NCI-H2171 (cell line): ENCODE data around the gene NPTX1.

Source experiments
- DNase-seq: peaks from one replicate; lab custom pipeline; 2025; lab: John Stamatoyannopoulos, UW

NPTX1 gene

GRCh38 chr17:80503921-80504320 is 27.5 kb upstream of the NPTX1 start:
- DNase-seq: no peak

DNA sequence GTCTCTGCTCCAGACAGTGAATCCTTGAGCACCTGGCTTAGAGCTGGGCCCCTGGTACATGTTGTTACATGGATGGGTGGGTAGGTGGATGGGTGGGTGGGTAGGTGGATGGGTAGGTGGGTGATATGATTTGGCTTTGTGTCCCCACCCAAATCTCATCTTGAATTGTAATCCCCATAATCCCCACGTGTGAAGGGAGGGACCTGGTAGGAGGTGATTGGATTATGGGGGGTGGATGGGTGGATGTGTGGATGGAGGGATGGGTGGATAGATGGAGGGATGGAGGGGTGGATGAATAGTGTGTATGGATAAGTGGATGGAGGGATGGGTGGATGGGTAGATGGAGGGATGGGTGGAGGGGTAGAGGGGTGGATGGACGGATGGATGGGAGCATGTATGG is 26.6 kb upstream of the NPTX1 start:
- DNase-seq: no peak

DNA sequence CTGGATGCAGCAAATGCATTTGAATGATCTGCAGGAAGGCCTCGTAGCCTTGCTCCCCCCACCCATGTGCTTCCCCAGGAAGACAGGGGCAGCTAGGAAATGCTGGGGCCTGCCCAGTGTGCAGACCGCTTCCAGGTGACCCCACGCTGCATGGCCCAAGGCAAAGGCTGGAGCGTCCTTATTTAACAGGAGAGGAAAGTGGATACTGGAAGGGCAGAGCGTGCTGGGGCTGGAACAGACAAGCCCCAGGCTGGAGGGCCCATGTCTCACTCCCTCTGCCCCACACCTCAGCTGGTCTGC is 26.1 kb upstream of the NPTX1 start:
- no peak for DNase-seq

DNA sequence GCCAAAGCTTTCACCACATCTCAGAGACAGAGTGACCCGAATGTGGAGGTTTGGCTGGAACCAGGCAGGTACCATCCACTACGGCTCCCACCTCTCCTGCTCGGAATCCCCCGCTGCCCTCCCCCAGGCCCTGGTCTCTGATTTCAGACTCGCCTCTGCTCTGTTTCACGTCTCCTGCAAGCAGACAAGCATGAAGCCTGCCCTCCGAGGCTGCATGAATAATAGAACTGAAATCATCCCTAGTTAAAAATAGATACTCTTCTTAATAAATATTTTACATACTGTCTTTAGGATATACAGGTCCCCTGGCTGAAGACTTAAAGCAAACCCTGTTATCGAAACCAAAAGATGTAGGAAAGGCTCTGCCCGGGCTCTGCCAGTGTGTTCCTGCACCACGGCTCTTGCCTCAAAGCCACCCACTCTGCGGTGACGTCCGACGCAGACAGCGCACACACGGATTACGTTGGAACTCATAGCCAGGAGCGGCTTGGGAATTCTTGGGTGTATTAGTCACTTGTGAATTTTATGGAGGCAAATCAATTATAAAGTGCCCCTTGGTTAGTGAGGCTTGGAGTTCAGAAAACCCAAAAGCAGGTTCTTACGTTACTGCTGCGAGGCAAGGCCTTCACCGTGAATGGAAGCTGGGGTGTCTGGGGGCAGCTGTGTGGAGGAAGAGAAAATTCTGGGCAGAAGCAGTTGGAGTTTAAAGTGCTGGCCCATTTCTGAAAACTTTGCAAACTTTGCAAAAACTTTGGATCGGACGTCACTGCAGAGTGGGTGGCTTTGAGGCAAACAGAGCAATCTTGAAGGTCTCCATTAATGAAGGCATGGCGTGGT is 25.6 kb upstream of the NPTX1 start:
- no peak for DNase-seq

DNA sequence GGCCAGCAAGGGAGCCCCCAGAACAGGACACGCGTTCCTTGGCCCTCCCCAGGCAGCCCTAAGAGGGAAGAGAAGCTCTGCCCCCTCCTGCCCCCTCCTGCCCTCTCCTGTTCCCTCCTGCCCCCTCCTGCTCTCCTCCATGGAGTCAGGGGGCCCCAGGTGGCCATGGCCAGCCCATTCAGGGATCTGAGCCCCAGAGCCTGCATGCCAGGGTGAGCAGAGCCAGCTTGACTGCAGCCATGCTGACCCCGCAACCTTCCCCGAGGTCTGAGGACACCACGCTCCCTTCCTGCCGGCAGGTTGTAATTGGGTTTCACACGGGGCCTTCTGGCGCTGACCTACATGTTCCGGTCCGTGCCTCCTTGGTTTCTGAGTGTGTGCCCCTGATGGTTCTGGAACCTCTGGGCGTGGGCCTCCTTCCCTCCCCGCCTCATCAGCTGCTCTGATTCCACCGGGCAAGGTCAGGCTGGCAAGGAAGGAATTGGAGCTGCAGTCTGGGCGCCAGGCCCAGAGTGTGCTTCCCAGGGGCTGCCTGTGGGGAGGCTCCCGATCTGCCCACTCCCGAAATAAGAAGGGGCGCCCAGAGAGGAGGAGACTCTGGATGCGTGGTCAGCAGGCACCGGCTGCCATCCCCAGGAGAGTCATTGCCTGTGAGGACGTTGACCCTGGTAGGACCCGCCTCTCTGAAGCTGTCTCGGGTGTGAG is 23.7 kb upstream of the NPTX1 start:
- DNase-seq: no peak

- no peak for DNase-seq
These were observed 23.2 kb upstream of the NPTX1 start for GRCh38 chr17:80499560-80499959.

- DNase-seq: no peak
These were observed 22.6 kb upstream of the NPTX1 start for GRCh38 chr17:80498920-80499410.

DNA sequence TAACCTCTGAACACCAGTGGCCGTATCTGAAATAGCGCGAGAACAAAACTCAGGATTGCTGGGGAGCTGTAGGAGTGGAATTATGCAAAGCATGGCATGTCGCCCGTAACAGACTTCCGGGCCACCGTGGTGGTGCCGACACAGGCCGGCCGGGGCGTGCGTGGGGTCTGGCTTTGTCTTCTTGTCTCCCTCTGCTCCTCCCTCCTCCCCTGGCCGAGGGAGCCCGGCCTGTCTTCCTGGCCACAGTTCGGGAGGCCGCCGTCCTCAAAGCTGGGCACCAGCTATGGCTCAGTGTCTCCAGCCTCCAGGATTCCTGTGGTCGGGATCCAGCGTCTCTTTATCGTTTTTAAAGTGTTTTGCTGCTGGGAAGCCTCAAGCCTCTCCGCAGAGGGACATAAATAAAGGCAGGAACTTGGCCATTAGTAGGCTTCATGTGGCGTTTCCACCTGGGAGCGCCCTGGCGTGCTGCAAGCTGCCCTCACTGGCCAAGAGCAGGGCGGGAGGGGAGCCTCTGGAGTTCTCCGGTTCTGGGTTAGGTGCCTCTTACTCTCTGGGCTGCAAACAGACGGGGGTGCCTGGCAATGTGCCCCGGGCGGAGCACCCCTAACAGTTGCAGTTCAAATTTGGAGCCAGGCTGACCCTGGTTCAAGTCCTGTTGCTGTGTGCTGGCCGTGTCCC is 22.0 kb upstream of the NPTX1 start:
- DNase-seq: no peak

DNA sequence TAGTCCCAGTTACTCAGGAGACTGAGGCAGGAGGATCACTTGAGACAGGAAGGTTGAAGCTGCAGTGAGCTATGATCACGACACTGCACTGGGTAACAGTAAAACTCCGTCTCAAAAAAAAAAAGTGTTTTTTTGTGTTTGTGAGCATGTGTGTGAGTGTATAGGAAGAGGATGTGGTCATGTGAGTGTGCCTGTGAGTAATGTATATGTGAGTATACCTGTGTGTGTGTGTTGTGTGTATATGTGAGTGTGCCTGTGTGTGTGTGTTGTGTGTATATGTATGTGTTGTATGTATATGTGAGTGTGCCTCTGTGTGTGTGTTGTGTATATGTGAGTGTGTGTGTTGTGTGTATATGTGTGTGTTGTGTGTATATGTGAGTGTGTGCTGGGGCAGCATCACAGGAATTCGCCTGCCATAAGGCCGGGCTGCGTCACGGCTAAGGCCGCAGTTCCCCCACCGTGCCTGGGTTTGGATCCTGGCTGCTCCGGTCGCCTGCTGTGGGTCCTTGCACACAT is 21.4 kb upstream of the NPTX1 start:
- no peak for DNase-seq

DNA sequence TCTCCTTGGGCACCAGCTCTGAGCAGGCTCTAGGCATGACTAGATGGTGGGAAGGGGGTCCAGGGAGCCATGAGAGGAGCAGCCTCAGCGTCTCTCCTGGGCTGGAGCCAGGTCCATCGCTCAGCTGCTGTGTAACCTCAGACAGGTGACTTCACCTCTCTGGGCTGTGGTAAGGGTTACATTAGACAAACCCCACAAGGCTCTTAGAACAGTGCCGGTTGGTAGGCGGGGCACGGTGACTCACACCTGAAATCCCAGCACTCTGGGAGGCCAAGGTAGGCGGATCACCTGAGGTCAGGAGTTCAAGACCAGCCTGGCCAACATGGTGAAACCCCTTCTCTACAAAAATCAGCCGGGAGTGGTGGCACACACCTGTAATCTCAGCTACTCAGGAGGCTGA is 18.1 kb upstream of the NPTX1 start:
- DNase-seq: no peak

- DNase-seq: no peak
These were observed 16.1 kb upstream of the NPTX1 start for GRCh38 chr17:80492343-80493136.

- no peak for DNase-seq
These were observed 15.3 kb upstream of the NPTX1 start for GRCh38 chr17:80491478-80492342.

- DNase-seq: no peak
These were observed 11.1 kb upstream of the NPTX1 start for GRCh38 chr17:80487511-80487910.

DNA sequence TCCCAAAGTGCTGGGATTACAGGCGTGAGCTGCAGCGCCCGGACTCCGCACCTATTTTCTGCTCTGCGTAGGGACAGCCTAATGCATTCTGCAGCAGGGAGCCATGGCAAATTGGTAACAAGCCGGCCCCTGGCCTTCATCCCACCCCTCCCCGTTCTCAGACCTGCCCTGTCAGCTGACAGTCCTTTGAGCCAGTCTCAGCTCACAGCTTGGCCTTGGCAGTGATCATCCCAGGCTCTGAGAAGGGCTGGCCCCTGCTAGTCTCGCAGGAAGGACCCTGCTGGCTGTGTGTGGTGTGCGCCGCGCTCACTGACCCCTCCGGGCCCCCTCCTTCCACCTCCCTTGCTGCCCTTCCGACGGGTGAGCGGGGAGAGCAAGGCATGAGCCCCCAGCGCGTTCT is 10.3 kb upstream of the NPTX1 start:
- no peak for DNase-seq

DNA sequence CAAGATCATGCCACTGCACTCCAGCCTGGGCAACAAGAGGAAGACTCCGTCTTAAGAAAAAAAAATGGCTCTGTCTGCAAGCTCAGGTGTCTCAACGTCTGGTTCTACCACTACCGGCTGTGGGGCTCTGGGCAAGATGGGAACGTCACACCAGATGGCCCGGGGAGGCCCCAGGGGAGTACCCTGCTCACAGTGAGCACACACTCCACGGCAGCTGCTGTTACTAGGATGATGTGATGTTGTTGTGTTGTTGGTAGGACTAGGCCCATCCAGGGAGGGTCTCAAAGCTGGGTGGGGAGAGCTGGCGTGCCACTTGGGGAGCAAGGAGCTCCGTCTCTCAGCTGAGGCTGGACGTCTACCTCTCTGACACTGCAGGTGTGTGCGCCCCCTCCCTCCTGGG is 9.4 kb upstream of the NPTX1 start:
- DNase-seq: peak; percentile 97

DNA sequence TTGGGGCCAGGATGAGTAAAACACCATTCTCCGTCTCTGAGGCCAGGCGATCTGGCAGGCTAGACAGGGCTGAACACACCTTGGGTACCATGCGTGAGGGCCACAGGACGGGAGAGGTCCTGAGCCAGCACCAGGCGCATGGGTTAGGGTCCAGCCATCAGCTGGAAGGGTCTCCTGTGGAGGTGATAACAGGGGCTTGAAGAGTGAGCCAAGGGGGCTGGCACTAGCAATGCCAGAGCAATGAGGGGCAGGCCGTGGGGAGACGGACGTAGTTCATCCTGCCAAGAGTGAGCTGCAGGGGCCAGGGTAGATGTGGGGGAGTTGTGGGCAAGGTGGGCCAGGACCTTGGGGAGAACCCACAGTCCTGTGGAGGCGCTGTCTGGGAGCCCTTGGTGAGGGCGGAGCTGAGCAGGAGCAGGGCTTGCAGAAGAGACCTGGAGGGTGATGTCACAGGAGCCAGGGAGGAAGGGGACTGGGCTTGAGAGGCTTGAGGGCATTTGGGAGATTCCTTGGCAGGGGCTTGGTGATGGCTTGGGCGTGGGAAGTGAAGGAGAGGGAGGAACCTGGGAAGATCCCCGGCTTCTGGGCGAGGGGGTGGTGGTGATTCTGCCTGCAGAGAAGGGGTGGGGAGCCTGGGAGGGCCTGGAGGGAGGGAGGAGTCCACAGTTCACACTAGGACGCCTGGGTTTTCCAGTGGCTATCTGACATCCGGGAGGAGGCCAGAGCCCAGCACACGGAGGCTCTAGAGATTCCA is 6.3 kb upstream of the NPTX1 start:
- no peak for DNase-seq

GRCh38 chr17:80482058-80482318 is 5.6 kb upstream of the NPTX1 start:
- no peak for DNase-seq

DNA sequence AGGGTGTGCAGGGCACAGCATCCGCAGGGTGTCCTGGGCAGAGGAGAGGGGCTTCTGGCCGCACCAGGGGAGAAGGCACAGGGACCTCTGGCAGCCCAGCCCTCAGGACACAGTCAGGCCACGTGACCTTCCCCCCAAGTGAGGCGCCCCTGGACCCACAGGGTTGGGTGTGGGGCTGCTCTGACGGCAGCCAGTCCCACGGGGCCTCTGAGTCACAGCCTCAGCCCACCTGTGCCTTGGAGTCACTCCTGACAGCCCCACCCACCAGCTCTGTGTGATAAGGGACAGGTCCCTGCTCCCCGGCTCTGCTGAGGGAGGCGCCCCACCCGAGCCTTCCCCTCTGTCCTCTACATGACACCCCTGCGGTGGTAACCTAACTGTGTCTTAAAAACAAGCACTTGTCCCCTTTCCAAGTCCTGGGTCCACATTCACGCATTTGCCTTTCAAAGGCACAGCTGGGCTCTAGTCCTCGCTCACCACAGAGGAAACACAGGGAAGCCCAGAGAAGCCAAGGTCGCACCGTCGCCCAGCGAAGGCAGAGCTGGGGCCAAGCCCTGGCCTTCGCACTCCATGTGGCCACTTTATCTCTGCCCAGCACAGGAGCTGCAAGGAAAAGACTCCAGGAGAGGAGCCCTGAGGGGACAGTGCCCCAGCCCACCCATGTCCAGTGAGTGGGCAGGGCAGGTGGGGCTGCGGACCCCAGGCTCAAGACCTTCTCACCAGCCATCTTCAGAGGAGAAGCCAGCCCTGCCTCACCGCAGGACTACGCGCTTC is 5.1 kb upstream of the NPTX1 start:
- no peak for DNase-seq

- no peak for DNase-seq
These were observed 3.8 kb upstream of the NPTX1 start for GRCh38 chr17:80480248-80480647.

DNA sequence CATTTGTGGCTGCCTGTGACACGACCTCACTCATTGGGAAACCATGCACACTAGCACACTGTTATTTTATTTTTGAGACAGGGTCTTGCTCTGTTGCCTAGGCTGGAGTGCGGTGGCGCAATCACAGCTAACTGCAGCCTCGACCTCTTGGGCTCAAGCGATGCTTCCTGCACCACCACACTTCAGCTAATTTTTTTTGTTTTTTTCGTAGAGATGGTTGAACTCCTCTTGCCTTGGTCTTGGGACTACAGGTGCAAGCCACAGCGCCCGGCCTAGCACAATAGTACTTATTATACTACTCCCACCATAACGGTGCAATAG is 2.8 kb upstream of the NPTX1 start:
- no peak for DNase-seq
